Measurements from ENCODE around the gene CXCL17.
A peak's percentile ranks its signal among the peaks of the same experiment; 100 is the strongest.

The CXCL17 gene

DNA sequence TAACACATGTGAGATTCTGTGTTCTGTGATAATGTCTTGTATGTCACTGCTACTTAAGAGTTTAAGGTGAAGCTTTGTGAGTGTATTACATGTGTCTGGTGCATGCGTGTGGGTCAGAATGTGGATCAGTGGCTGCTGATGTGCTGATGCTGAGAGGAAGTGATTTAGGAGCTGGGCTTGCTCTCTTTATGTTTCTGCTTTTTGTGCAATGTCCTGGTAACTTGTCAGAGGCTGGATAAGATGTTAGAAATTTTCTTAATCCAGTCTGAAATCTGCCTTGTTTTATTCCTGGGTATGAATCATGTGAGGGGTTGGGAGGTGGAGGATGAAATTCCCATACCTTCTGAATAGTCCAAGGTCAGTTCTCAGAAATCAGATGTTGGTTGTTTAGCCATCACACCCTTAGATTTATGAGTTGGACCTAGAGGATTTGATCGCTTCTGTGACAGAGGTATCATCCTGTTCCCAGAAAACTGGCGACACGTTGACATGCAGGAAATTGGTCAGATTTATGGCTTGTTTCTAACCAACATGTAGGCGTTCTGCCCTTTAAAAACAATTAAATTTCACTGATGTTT is 24.5 kb upstream of the CXCL17 start:
- peak overlapping the region; percentile 58 for H3K9ac ChIP-seq (ENCODE audit: low read length)
- no peaks in the 10 kb centered on the region for H3K27me3 ChIP-seq (ENCODE audit: low read length)
- no peaks in the 10 kb centered on the region for H3K9me2 ChIP-seq (replicated peaks; ENCODE audit: insufficient read depth, low read length)
- no peak overlapping the region for H2AFZ ChIP-seq (ENCODE audit: low read depth, low read length, severe bottlenecking)
- H3K79me2 ChIP-seq (ENCODE audit: insufficient read depth, low read length), result no peaks in the 10 kb centered on the region
- no peaks in the 10 kb centered on the region for H4K20me1 ChIP-seq (ENCODE audit: low read depth, low read length)
- TF ChIP-seq EZH2phosphoT487 (conservative IDR thresholded peaks at IDR 0.05; ENCODE audit: low read length), result no peak
- TF ChIP-seq, protein P1, sequence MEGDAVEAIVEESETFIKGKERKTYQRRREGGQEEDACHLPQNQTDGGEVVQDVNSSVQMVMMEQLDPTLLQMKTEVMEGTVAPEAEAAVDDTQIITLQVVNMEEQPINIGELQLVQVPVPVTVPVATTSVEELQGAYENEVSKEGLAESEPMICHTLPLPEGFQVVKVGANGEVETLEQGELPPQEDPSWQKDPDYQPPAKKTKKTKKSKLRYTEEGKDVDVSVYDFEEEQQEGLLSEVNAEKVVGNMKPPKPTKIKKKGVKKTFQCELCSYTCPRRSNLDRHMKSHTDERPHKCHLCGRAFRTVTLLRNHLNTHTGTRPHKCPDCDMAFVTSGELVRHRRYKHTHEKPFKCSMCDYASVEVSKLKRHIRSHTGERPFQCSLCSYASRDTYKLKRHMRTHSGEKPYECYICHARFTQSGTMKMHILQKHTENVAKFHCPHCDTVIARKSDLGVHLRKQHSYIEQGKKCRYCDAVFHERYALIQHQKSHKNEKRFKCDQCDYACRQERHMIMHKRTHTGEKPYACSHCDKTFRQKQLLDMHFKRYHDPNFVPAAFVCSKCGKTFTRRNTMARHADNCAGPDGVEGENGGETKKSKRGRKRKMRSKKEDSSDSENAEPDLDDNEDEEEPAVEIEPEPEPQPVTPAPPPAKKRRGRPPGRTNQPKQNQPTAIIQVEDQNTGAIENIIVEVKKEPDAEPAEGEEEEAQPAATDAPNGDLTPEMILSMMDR (IDR thresholded peaks at IDR 0.05; ENCODE audit: insufficient read depth, low read length, poor library complexity, severe bottlenecking), result no peak
- H3K9me3 ChIP-seq (ENCODE audit: insufficient read depth, low read length), result no peaks in the 10 kb centered on the region
- no peaks in the 10 kb centered on the region for H3K36me3 ChIP-seq (ENCODE audit: low read length)
- peaks cover 47% of the 10 kb centered on the region for H3F3A ChIP-seq (ENCODE audit: insufficient read depth)
- peak overlapping the region; percentile 58 for H3K4me2 ChIP-seq (ENCODE audit: low read depth, low read length, poor library complexity, severe bottlenecking)
- H3K4me3 ChIP-seq (ENCODE audit: insufficient read depth, low read length, poor library complexity, severe bottlenecking), result peak overlapping the region; percentile 17
- peak overlapping the region; percentile 94 for H3K27ac ChIP-seq (ENCODE audit: low read depth, low read length)

DNA sequence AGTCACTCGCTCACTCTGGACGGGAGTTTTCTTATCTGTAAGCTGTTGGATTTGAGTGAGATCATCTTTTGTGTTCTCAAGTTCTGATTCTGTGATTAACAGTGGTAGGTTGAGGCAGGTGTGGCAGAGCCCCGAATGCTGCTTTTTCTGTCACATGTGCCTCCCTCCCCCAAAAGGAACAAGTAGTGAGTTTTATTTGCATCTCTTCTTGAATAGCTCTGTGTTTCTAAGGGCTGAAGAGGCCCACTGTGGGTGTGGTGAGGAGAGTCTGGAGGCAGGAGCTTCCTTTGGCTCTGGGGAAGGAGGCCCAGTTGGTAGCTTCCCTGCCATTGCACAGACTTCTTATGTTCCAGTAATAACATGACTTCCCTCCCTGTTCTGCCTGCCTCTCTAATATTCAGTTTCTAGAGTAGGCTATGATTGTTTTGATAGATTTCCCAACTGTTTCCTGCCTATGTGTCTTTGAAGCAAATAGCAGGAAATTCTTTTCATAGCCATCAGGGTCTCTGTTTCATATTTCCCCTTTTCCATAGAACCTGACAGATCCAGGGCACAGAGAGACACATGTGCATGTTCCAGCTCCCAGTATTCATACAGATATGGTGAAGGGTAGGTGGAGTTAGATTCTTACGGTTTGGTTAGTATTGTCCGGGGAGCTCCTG is 23.9 kb upstream of the CXCL17 start:
- Histone ChIP-seq H3K27ac (ENCODE audit: low read depth, low read length) (peak overlapping the region; percentile 94), H3K79me2 (ENCODE audit: insufficient read depth, low read length) (no peaks in the 10 kb centered on the region), H2AFZ (ENCODE audit: low read depth, low read length, severe bottlenecking) (peak overlapping the region; percentile 35)

DNA sequence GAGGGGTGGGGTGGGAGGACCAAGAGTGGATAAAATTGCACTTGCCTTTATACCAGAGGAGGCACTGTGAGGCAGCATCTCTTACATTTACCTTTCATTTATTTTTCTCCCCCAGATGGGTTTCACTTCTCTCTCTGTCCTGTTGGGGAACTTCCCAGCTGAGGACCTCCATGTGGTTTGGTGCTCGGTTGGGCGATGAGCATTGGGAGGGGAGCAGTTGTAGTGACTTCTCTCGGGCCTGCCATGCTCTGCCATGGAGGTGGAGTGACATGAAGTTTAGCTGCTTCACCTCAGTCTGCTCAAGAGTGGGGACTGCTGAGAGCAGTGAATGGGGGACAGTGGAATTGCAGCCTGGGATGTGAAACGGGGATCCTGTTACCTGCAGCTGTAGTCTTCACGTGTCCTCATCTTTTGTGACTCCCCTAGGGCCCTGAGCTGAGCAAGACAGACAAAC is 23.1 kb upstream of the CXCL17 start:
- Histone ChIP-seq H3K9ac (ENCODE audit: low read length) (peak overlapping the region; percentile 58), H3K27ac (ENCODE audit: low read depth, low read length) (peak overlapping the region; percentile 94), H3K4me2 (ENCODE audit: low read depth, low read length, poor library complexity, severe bottlenecking) (peak overlapping the region; percentile 58), H2AFZ (ENCODE audit: low read depth, low read length, severe bottlenecking) (peak overlapping the region; percentile 35), H3K79me2 (ENCODE audit: insufficient read depth, low read length) (no peaks in the 10 kb centered on the region), H3K27me3 (ENCODE audit: low read length) (no peaks in the 10 kb centered on the region), H3K9me2 (replicated peaks; ENCODE audit: insufficient read depth, low read length) (no peaks in the 10 kb centered on the region), H4K20me1 (ENCODE audit: low read depth, low read length) (no peaks in the 10 kb centered on the region), H3K4me3 (ENCODE audit: insufficient read depth, low read length, poor library complexity, severe bottlenecking) (no peak overlapping the region), H3F3A (ENCODE audit: insufficient read depth) (peaks cover 48% of the 10 kb centered on the region), H3K9me3 (ENCODE audit: insufficient read depth, low read length) (no peaks in the 10 kb centered on the region), H3K36me3 (ENCODE audit: low read length) (no peaks in the 10 kb centered on the region)
- TF ChIP-seq, protein P1 (IDR thresholded peaks at IDR 0.05; ENCODE audit: insufficient read depth, low read length, poor library complexity, severe bottlenecking), result peak; percentile 43
- TF ChIP-seq EZH2phosphoT487 (conservative IDR thresholded peaks at IDR 0.05; ENCODE audit: low read length), result no peak

More for the DNA sequence above, 23.9 kb upstream of the CXCL17 start:
- Histone ChIP-seq H3K4me3 (ENCODE audit: insufficient read depth, low read length, poor library complexity, severe bottlenecking) (peak overlapping the region; percentile 17), H4K20me1 (ENCODE audit: low read depth, low read length) (no peaks in the 10 kb centered on the region), H3K9me3 (ENCODE audit: insufficient read depth, low read length) (no peaks in the 10 kb centered on the region), H3F3A (ENCODE audit: insufficient read depth) (peaks cover 50% of the 10 kb centered on the region), H3K4me2 (ENCODE audit: low read depth, low read length, poor library complexity, severe bottlenecking) (peak overlapping the region; percentile 58), H3K36me3 (ENCODE audit: low read length) (no peaks in the 10 kb centered on the region), H3K9ac (ENCODE audit: low read length) (peak overlapping the region; percentile 58), H3K27me3 (ENCODE audit: low read length) (no peaks in the 10 kb centered on the region), H3K9me2 (replicated peaks; ENCODE audit: insufficient read depth, low read length) (no peaks in the 10 kb centered on the region)
- TF ChIP-seq EZH2phosphoT487 (conservative IDR thresholded peaks at IDR 0.05; ENCODE audit: low read length), result no peak
- TF ChIP-seq, protein P1 (IDR thresholded peaks at IDR 0.05; ENCODE audit: insufficient read depth, low read length, poor library complexity, severe bottlenecking), result no peak

All from SU-DHL-6 (cell line).